H9 (cell line): ENCODE results near the gene GRIK4. TPM values are rescaled to one million over a fixed set of nuclear protein-coding genes. Genes with fewer than 3 reads are reported as not detected.

Experiments used
- DNase-seq: peaks from one replicate; pipeline ENCODE4 v3.0.0-alpha.2; 2017
- H2AFZ ChIP-seq: one replicate; pipeline ENCODE4 v1.6.1; 2013; ENCODE audit warnings: mild to moderate bottlenecking, low read length, control low read depth, moderate library complexity
- H2AK5ac ChIP-seq: 2 replicates; pipeline ENCODE4 v1.6.1; 2013; ENCODE audit warnings: low read length, control low read depth, mixed read lengths; ENCODE audit not compliant: insufficient read length
- H2BK120ac ChIP-seq: one replicate; pipeline ENCODE4 v1.6.1; 2013; ENCODE audit warnings: low read depth, mild to moderate bottlenecking, low read length, control low read depth, inconsistent platforms; ENCODE audit not compliant: poor library complexity, severe bottlenecking
- H2BK12ac ChIP-seq: 2 replicates; pipeline ENCODE4 v1.6.1; 2013; ENCODE audit warnings: low read length, control low read depth, mixed read lengths, low read depth; ENCODE audit not compliant: insufficient read length
- H2BK15ac ChIP-seq: 2 replicates; pipeline ENCODE4 v1.6.1; 2013; ENCODE audit warnings: low read depth, low read length, control low read depth
- H2BK20ac ChIP-seq: one replicate; pipeline ENCODE4 v1.6.1; 2013; ENCODE audit warnings: low read depth, mild to moderate bottlenecking, low read length, control low read depth, inconsistent platforms; ENCODE audit not compliant: poor library complexity, severe bottlenecking
- H2BK5ac ChIP-seq: 2 replicates; pipeline ENCODE4 v1.6.1; 2013; ENCODE audit warnings: low read length, control low read depth, mixed read lengths; ENCODE audit not compliant: insufficient read length
- H3K14ac ChIP-seq: 2 replicates; pipeline ENCODE4 v1.6.1; 2013; ENCODE audit warnings: low read length, control low read depth; ENCODE audit not compliant: insufficient read depth
- H3K18ac ChIP-seq: 2 replicates; pipeline ENCODE4 v1.6.1; 2013; ENCODE audit warnings: low read depth, mild to moderate bottlenecking, mixed read lengths, low read length, control low read depth; ENCODE audit not compliant: insufficient read length
- H3K23ac ChIP-seq: 2 replicates; pipeline ENCODE4 v1.6.1; 2013; ENCODE audit warnings: low read length, control low read depth, mixed read lengths, low read depth; ENCODE audit not compliant: insufficient read length
- H3K23me2 ChIP-seq: 2 replicates; pipeline ENCODE4 v1.6.1; 2013; ENCODE audit warnings: low read depth, mild to moderate bottlenecking, mixed read lengths, low read length, control low read depth; ENCODE audit not compliant: insufficient read length, poor library complexity, severe bottlenecking
- H3K27ac ChIP-seq: 2 replicates; pipeline ENCODE4 v1.5.1; 2013; ENCODE audit warnings: low read length, control low read depth, mixed read lengths, low read depth; ENCODE audit not compliant: insufficient read length
- H3K27me3 ChIP-seq: 2 replicates; pipeline ENCODE4 v1.6.1; 2013; ENCODE audit warnings: low read length, control low read depth, inconsistent platforms; ENCODE audit not compliant: insufficient read depth
- H3K4ac ChIP-seq: 2 replicates; pipeline ENCODE4 v1.6.1; 2013; ENCODE audit warnings: low read depth, mild to moderate bottlenecking, control low read depth, inconsistent platforms, low read length, moderate library complexity
- H3K4me1 ChIP-seq: 2 replicates; pipeline ENCODE4 v1.6.1; 2013; ENCODE audit warnings: low read length, control low read depth, inconsistent platforms; ENCODE audit not compliant: insufficient read depth
- H3K4me2 ChIP-seq: 2 replicates; pipeline ENCODE4 v1.6.1; 2013; ENCODE audit warnings: low read length, control low read depth, mixed read lengths; ENCODE audit not compliant: insufficient read length, insufficient read depth
- H3K56ac ChIP-seq: 2 replicates; pipeline ENCODE4 v1.6.1; 2013; ENCODE audit warnings: low read depth, mild to moderate bottlenecking, mixed read lengths, low read length, control low read depth; ENCODE audit not compliant: insufficient read length
- H3K79me1 ChIP-seq: 2 replicates; pipeline ENCODE4 v1.6.1; 2013; ENCODE audit warnings: low read depth, mild to moderate bottlenecking, moderate library complexity, low read length, control low read depth, inconsistent platforms; ENCODE audit not compliant: insufficient read depth, poor library complexity, severe bottlenecking
- H3K79me2 ChIP-seq: 2 replicates; pipeline ENCODE4 v1.6.1; 2013; ENCODE audit warnings: low read length, control low read depth, inconsistent platforms; ENCODE audit not compliant: insufficient read depth
- H3K9ac ChIP-seq: 2 replicates; pipeline ENCODE4 v1.6.1; 2013; ENCODE audit warnings: low read length, control low read depth, mixed read lengths; ENCODE audit not compliant: insufficient read length; ENCODE audit errors: extremely low read depth
- H3K9me3 ChIP-seq: one replicate; pipeline ENCODE4 v1.6.1; 2013; ENCODE audit warnings: low read depth, low read length, inconsistent platforms; ENCODE audit not compliant: control insufficient read depth
- H3T11ph ChIP-seq: one replicate; pipeline ENCODE4 v1.6.1; 2013; ENCODE audit warnings: mild to moderate bottlenecking, low read length, control low read depth, inconsistent platforms
- H4K20me1 ChIP-seq: one replicate; pipeline ENCODE4 v1.6.1; 2013; ENCODE audit not compliant: control insufficient read depth, insufficient read length, insufficient read depth
- H4K5ac ChIP-seq: 2 replicates; pipeline ENCODE4 v1.6.1; 2013; ENCODE audit warnings: low read depth, mild to moderate bottlenecking, mixed read lengths, low read length, control low read depth; ENCODE audit not compliant: insufficient read length
- H4K8ac ChIP-seq: replicated peaks from 2 replicates; pipeline ENCODE4 v1.6.1; 2013; ENCODE audit warnings: low read length, control low read depth, mixed read lengths, low read depth; ENCODE audit not compliant: insufficient read length
- H4K91ac ChIP-seq: 2 replicates; pipeline ENCODE4 v1.6.1; 2013; ENCODE audit warnings: low read depth, mild to moderate bottlenecking, moderate library complexity, mixed read lengths, low read length, control low read depth; ENCODE audit not compliant: insufficient read length
- H3K27ac Mint-ChIP-seq, 3 experiments: 2 replicates in 2 of 3; 3 replicates in 1 of 3; pipeline ENCODE4 v1.8.0; 2020 to 2021; ENCODE audit warnings: mixed read lengths in 3 of 3, mild to moderate bottlenecking in 1 of 3, moderate library complexity in 1 of 3
- H3K27me3 Mint-ChIP-seq: 2 replicates; pipeline ENCODE4 v1.8.0; 2021; ENCODE audit warnings: low read depth, mild to moderate bottlenecking, moderate library complexity, mixed read lengths
- H3K36me3 Mint-ChIP-seq, 3 experiments: 2 replicates in 2 of 3; 3 replicates in 1 of 3; pipeline ENCODE4 v1.8.0; 2020 to 2021; ENCODE audit warnings: low read depth in 3 of 3, mixed read lengths in 3 of 3; ENCODE audit not compliant: insufficient read depth in 1 of 3
- H3K4me1 Mint-ChIP-seq, 2 experiments: 2 replicates each; pipeline ENCODE4 v1.8.0; 2020; ENCODE audit warnings: mixed read lengths in 2 of 2
- H3K4me3 Mint-ChIP-seq, 2 experiments: 2 replicates in 1 of 2; 3 replicates in 1 of 2; pipeline ENCODE4 v1.8.0; 2020 to 2021; ENCODE audit warnings: mild to moderate bottlenecking in 2 of 2, mixed read lengths in 2 of 2, moderate library complexity in 1 of 2
- H3K9me3 Mint-ChIP-seq, 2 experiments: 2 replicates in 1 of 2; 3 replicates in 1 of 2; pipeline ENCODE4 v1.8.0; 2020; ENCODE audit warnings: mild to moderate bottlenecking in 2 of 2, mixed read lengths in 2 of 2, moderate library complexity in 1 of 2
- CTCF ChIP-seq: fragments of 200-600 bp; sonication (generic); conservative IDR thresholded peaks from 3 replicates; pipeline ENCODE4 v1.8.0; 2021; ENCODE audit warnings: antibody characterized with exemption, mild to moderate bottlenecking
- WGBS: extraction: QIAGEN DNeasy Blood & Tissue Kit; methylation state at CpG from one replicate; pipeline ENCODE4 v1.1.7; 2013; ENCODE audit warnings: missing lambda C conversion rate, low lambda C conversion rate, mixed read lengths; ENCODE audit not compliant: insufficient read length; ENCODE audit errors: extremely low coverage; 5-methylcytosine and 5-hydroxymethylcytosine counted together
- total RNA-seq: library from RNA; stranded (reverse); gene quantifications from 2 replicates; pipeline ENCODE4 v1.2.1, GENCODE V29; 2021

The GRIK4 gene
- total RNA-seq, 1 experiment from 2014 or later: 2.3 TPM

GRCh38 chr11:120785576-120785975 is 274.0 kb downstream of the GRIK4 start:
- H2AK5ac ChIP-seq: no peak overlapping the region
- no peak overlapping the region for H3K9ac ChIP-seq
- no CpG with 5 or more reads among the region's 9 CpGs for WGBS
- no peak overlapping the region for H3K27ac Mint-ChIP-seq
- H2BK12ac ChIP-seq: no peak overlapping the region
- no peaks in the 10 kb centered on the region; a peak in 1 of 5 replicates for H3K9me3 Mint-ChIP-seq
- no peak overlapping the region for H3T11ph ChIP-seq
- no peak overlapping the region for H2BK15ac ChIP-seq
- peaks cover 19% of the 10 kb centered on the region in 2 experiments for H3K4me1 Mint-ChIP-seq
- H3K27ac ChIP-seq: no peak overlapping the region
- no peak overlapping the region for H2BK120ac ChIP-seq
- TF ChIP-seq CTCF: no peak
- no peaks in the 10 kb centered on the region for H3K79me1 ChIP-seq
- no peak overlapping the region for H2AFZ ChIP-seq
- H3K18ac ChIP-seq: no peak overlapping the region
- no peaks in the 10 kb centered on the region for H3K27me3 ChIP-seq
- H4K91ac ChIP-seq: no peak overlapping the region
- no peaks in the 10 kb centered on the region for H3K36me3 Mint-ChIP-seq
- no peaks in the 10 kb centered on the region for H3K79me2 ChIP-seq
- no peaks in the 10 kb centered on the region for H3K9me3 ChIP-seq
- H3K27me3 Mint-ChIP-seq: peaks cover 9% of the 10 kb centered on the region
- no peak overlapping the region for H3K23ac ChIP-seq
- DNase-seq: no peak
- H3K56ac ChIP-seq: no peak overlapping the region
- no peak overlapping the region for H2BK20ac ChIP-seq
- no peak overlapping the region for H3K14ac ChIP-seq
- no peak overlapping the region for H4K8ac ChIP-seq
- no peak overlapping the region for H3K4ac ChIP-seq
- no peak overlapping the region for H4K5ac ChIP-seq
- H4K20me1 ChIP-seq: no peaks in the 10 kb centered on the region
- no peak overlapping the region for H3K4me2 ChIP-seq
- no peak overlapping the region for H3K4me3 Mint-ChIP-seq
- H2BK5ac ChIP-seq: no peak overlapping the region
- peaks cover 4% of the 10 kb centered on the region; the same call in 1 of the 2 replicates for H3K4me1 ChIP-seq
- no peaks in the 10 kb centered on the region for H3K23me2 ChIP-seq
